ENCODE data around the gene SCO2. TPM values are rescaled to one million over a fixed set of nuclear protein-coding genes. Genes with fewer than 3 reads are reported as not detected.

Gene SCO2
- total and polyA plus RNA-seq, 10 of the 15 experiments (the other 5 are each of a cell fraction or from before 2014, with no cell fraction given) = 0.18 to 16.0 (median 2.4) TPM; not detected in 1

- TF ChIP-seq, protein P1, sequence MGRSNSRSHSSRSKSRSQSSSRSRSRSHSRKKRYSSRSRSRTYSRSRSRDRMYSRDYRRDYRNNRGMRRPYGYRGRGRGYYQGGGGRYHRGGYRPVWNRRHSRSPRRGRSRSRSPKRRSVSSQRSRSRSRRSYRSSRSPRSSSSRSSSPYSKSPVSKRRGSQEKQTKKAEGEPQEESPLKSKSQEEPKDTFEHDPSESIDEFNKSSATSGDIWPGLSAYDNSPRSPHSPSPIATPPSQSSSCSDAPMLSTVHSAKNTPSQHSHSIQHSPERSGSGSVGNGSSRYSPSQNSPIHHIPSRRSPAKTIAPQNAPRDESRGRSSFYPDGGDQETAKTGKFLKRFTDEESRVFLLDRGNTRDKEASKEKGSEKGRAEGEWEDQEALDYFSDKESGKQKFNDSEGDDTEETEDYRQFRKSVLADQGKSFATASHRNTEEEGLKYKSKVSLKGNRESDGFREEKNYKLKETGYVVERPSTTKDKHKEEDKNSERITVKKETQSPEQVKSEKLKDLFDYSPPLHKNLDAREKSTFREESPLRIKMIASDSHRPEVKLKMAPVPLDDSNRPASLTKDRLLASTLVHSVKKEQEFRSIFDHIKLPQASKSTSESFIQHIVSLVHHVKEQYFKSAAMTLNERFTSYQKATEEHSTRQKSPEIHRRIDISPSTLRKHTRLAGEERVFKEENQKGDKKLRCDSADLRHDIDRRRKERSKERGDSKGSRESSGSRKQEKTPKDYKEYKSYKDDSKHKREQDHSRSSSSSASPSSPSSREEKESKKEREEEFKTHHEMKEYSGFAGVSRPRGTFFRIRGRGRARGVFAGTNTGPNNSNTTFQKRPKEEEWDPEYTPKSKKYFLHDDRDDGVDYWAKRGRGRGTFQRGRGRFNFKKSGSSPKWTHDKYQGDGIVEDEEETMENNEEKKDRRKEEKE (IDR thresholded peaks at IDR 0.05) = no peak; the same call in 1 of the 2 replicates
- TF ChIP-seq PAX8 (IDR thresholded peaks at IDR 0.05) (no peak), CHD4 (IDR thresholded peaks at IDR 0.05) (no peak), JUND (IDR thresholded peaks at IDR 0.05; ENCODE audit: low read depth, low read length) (no peak), ZNF622 (IDR thresholded peaks at IDR 0.05) (no peak), HDGF (IDR thresholded peaks at IDR 0.05) (no peak), BMI1 (IDR thresholded peaks at IDR 0.05; ENCODE audit: borderline replicate concordance) (no peak), MYB (IDR thresholded peaks at IDR 0.05; ENCODE audit: borderline replicate concordance, low read depth, low read length) (no peak), EZH2 (IDR thresholded peaks at IDR 0.05; ENCODE audit: borderline replicate concordance, control insufficient read depth, low read depth, low read length) (no peak), TCF12 (IDR thresholded peaks at IDR 0.05; ENCODE audit: low read depth, low read length) (peak; percentile 83), SUZ12 (IDR thresholded peaks at IDR 0.05; ENCODE audit: unreplicated experiment) (no peak), POLR2AphosphoS5 (IDR thresholded peaks at IDR 0.05; ENCODE audit: low read length) (peak; percentile 61), KLF5 (IDR thresholded peaks at IDR 0.05; ENCODE audit: partially characterized antibody) (no peak), ZBED1 (IDR thresholded peaks at IDR 0.05; ENCODE audit: borderline replicate concordance) (no peak; the same call in 1 of the 2 replicates)
- TF ChIP-seq, protein P2, sequence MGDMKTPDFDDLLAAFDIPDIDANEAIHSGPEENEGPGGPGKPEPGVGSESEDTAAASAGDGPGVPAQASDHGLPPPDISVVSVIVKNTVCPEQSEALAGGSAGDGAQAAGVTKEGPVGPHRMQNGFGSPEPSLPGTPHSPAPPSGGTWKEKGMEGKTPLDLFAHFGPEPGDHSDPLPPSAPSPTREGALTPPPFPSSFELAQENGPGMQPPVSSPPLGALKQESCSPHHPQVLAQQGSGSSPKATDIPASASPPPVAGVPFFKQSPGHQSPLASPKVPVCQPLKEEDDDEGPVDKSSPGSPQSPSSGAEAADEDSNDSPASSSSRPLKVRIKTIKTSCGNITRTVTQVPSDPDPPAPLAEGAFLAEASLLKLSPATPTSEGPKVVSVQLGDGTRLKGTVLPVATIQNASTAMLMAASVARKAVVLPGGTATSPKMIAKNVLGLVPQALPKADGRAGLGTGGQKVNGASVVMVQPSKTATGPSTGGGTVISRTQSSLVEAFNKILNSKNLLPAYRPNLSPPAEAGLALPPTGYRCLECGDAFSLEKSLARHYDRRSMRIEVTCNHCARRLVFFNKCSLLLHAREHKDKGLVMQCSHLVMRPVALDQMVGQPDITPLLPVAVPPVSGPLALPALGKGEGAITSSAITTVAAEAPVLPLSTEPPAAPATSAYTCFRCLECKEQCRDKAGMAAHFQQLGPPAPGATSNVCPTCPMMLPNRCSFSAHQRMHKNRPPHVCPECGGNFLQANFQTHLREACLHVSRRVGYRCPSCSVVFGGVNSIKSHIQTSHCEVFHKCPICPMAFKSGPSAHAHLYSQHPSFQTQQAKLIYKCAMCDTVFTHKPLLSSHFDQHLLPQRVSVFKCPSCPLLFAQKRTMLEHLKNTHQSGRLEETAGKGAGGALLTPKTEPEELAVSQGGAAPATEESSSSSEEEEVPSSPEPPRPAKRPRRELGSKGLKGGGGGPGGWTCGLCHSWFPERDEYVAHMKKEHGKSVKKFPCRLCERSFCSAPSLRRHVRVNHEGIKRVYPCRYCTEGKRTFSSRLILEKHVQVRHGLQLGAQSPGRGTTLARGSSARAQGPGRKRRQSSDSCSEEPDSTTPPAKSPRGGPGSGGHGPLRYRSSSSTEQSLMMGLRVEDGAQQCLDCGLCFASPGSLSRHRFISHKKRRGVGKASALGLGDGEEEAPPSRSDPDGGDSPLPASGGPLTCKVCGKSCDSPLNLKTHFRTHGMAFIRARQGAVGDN (IDR thresholded peaks at IDR 0.05) = peak; percentile 94
- TF ChIP-seq, protein P3, sequence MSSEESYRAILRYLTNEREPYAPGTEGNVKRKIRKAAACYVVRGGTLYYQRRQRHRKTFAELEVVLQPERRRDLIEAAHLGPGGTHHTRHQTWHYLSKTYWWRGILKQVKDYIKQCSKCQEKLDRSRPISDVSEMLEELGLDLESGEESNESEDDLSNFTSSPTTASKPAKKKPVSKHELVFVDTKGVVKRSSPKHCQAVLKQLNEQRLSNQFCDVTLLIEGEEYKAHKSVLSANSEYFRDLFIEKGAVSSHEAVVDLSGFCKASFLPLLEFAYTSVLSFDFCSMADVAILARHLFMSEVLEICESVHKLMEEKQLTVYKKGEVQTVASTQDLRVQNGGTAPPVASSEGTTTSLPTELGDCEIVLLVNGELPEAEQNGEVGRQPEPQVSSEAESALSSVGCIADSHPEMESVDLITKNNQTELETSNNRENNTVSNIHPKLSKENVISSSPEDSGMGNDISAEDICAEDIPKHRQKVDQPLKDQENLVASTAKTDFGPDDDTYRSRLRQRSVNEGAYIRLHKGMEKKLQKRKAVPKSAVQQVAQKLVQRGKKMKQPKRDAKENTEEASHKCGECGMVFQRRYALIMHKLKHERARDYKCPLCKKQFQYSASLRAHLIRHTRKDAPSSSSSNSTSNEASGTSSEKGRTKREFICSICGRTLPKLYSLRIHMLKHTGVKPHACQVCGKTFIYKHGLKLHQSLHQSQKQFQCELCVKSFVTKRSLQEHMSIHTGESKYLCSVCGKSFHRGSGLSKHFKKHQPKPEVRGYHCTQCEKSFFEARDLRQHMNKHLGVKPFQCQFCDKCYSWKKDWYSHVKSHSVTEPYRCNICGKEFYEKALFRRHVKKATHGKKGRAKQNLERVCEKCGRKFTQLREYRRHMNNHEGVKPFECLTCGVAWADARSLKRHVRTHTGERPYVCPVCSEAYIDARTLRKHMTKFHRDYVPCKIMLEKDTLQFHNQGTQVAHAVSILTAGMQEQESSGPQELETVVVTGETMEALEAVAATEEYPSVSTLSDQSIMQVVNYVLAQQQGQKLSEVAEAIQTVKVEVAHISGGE (CRISPR knock-in tag; IDR thresholded peaks at IDR 0.05) = no peak
These were observed 873 bp upstream of the SCO2 start (continued) for GRCh38 chr22:50526108-50526833.

Measured in GM12878 (cell line).